Measurements from ENCODE around the gene OSBPL1A. TPM values are rescaled to one million over a fixed set of nuclear protein-coding genes. Genes with fewer than 3 reads are reported as not detected.

The OSBPL1A gene
- total and polyA plus RNA-seq, 2 of the 8 experiments (the other 6 are each of a cell fraction or from before 2014, with no cell fraction given), result 53.2 to 74.9 TPM

DNA sequence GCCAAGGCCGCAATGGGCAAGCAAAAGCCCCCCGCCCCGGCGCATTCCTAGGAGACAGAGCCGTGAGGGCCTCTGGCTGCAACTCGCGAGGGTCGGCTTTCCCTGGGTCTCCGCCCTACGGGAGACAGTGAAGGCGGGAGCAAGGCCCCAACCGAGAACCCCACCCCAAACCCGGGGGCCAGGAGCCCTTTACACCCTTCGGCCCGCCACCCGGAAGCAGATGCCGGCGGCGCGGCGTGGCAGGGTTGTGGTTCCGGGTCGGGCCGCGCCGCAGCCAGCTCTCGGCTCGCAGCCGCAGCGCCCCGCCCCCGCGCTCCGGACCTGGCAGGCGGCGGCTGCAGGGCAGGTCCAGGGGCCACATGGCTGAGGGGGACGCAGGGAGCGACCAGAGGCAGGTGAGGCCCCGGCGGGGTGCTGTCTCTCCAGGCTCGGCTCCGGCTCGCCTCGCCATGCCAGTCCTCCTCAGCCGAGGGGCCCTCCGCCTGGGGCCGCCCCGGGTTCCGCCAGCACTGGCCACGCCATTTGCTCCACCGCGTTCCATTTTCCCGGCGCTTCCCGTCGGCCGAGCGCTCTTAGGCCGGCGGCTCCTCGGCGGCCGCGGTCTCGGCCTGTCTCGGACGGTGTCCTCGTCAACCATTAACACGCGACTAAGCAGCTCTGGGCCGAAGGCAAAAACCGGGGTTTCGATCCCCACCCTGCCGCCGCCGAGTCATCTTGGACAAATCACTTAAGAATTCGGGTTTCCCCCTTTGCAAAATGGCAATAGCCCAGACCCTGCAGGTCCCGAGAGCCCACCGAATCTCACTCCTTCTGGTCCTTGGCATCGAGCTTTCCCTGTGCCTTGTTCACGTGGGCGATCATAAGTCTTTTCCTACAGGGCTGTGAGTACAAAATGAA, 29.0 kb upstream of the OSBPL1A start, which contains the start of gene IMPACT:
Gene IMPACT (plus strand): TSS at position 273 of the 897 bp plus-strand sequence. CDS start 87 bp downstream, at position 360.
- no peaks in the 10 kb centered on the region for H3K9me3 ChIP-seq (ENCODE audit: insufficient read depth in 2 of 2, low read depth in 1 of 2, low read length in 1 of 2)
- no peak within 1 kb of the TSS for H2BK15ac ChIP-seq (ENCODE audit: low read length)
- ChIA-PET POLR2A (ENCODE audit: partially characterized antibody) (interaction anchor here (0.6 to 2.9 kb wide), 26 partner anchors 9 to 326 kb away, joined by 3 to 18 read pairs (median 4); partner anchors contain the start of genes CABYR and OSBPL1A), CTCF (ENCODE audit: partially characterized antibody) (interaction anchor here (1.0 to 1.4 kb wide), 2 partner anchors 67 to 132 kb away, joined by 3 to 5 read pairs; no protein-coding TSS in a partner anchor)
- H3K4me2 ChIP-seq (ENCODE audit: insufficient read depth in 1 of 2, low read depth in 2 of 2, low read length in 2 of 2), result peak within 1 kb of the TSS; percentile 76 to 87
- no peak within 1 kb of the TSS for H2AK5ac ChIP-seq (ENCODE audit: low read depth, low read length)
- H4K8ac ChIP-seq (ENCODE audit: extremely low read depth, insufficient read depth, low read length), result peak within 1 kb of the TSS; percentile 98
- H3K23ac ChIP-seq (ENCODE audit: insufficient read length), result no peak within 1 kb of the TSS
- H2BK12ac ChIP-seq (ENCODE audit: low read depth, low read length), result no peak within 1 kb of the TSS
- H3K23me2 ChIP-seq (ENCODE audit: low read depth, low read length), result peaks cover 3% of the 10 kb centered on the region; the same call in 1 of the 2 replicates
- H3K14ac ChIP-seq (ENCODE audit: insufficient read length), result no peak within 1 kb of the TSS
- H2AFZ ChIP-seq (ENCODE audit: low read length), result peak within 1 kb of the TSS; percentile 27; the same call in 1 of the 2 replicates
- FAIRE-seq (no peak), DNase-seq (ENCODE audit: low read depth in 1 of 2, low spot score in 2 of 2) (peak; percentile 81 to 95)
- no peaks in the 10 kb centered on the region for H4K20me1 ChIP-seq (replicated peaks in 1 of 2; ENCODE audit: control insufficient read depth in 1 of 2, insufficient read depth in 2 of 2, low read length in 2 of 2)
- H3K9ac ChIP-seq (replicated peaks in 1 of 4; ENCODE audit: extremely low read depth in 1 of 4, low read depth in 3 of 4, low read length in 3 of 4), result peak within 1 kb of the TSS; percentile 86 to 96 (median 94)
- H3K27me3 ChIP-seq (replicated peaks in 1 of 4; ENCODE audit: control insufficient read depth in 3 of 4, extremely low read depth in 1 of 4, insufficient read depth in 3 of 4, low read length in 3 of 4), result no peaks in the 10 kb centered on the region
- no peak within 1 kb of the TSS for H2BK20ac ChIP-seq (ENCODE audit: low read length)
- H3K4me1 ChIP-seq (replicated peaks in 1 of 4; ENCODE audit: control insufficient read depth in 3 of 4, insufficient read depth in 4 of 4, low read length in 3 of 4), result peaks cover 0 to 6% (median 1%) of the 10 kb centered on the region in 4 experiments; a peak in 2 of 7 replicates
- H3K4ac ChIP-seq (replicated peaks; ENCODE audit: insufficient read length, low read depth, low read length), result peak within 1 kb of the TSS; percentile 74
- H3K18ac ChIP-seq (ENCODE audit: extremely low read depth, low read length), result peak within 1 kb of the TSS; percentile 89
- 1% methylated on average over 63 of the region's 82 CpGs; no CpG with 5 or more reads in 1 of the 2 experiments for WGBS, 2 experiments (ENCODE audit: extremely low coverage in 1 of 2, insufficient coverage in 1 of 2, insufficient read length in 1 of 2, insufficient replicate concordance in 2 of 2, low coverage in 1 of 2, low lambda C conversion rate in 2 of 2, missing lambda C conversion rate in 1 of 2)
- H3K56ac ChIP-seq (replicated peaks; ENCODE audit: insufficient read length, low read depth, low read length), result peak within 1 kb of the TSS; percentile 92
- H2BK5ac ChIP-seq (ENCODE audit: low read depth, low read length), result peak within 1 kb of the TSS; percentile 93
- no peaks in the 10 kb centered on the region for H3K79me1 ChIP-seq (ENCODE audit: low read depth, low read length)
- peak within 1 kb of the TSS; percentile 98 for H4K5ac ChIP-seq (ENCODE audit: insufficient read length, low read depth, low read length)
- H3K27ac ChIP-seq (ENCODE audit: low read depth, low read length), result peak within 1 kb of the TSS; percentile 90
- H3K79me2 ChIP-seq (ENCODE audit: control insufficient read depth in 1 of 2, insufficient read depth in 2 of 2, low read length in 2 of 2), result peaks cover 0 to 18% of the 10 kb centered on the region in 2 experiments; a peak in 2 of 4 replicates
- peak within 1 kb of the TSS; percentile 31 for H2BK120ac ChIP-seq (replicated peaks; ENCODE audit: low read depth, low read length)
- peak within 1 kb of the TSS; percentile 83 to 94 (median 84) for H3K4me3 ChIP-seq (ENCODE audit: extremely low read depth in 1 of 4, insufficient read depth in 2 of 4, low read depth in 3 of 4, low read length in 4 of 4)
- H3K36me3 ChIP-seq (ENCODE audit: control insufficient read depth in 2 of 4, insufficient read depth in 4 of 4, low read length in 3 of 4), result peaks cover 0 to 19% (median 5%) of the 10 kb centered on the region in 4 experiments; a peak in 3 of 8 replicates
- H4K91ac ChIP-seq (replicated peaks; ENCODE audit: insufficient read length, low read length), result peak within 1 kb of the TSS; percentile 72
- TF ChIP-seq KDM4A (IDR thresholded peaks at IDR 0.05; ENCODE audit: low read depth, low read length, severe bottlenecking) (peak; percentile 59), CHD2 (IDR thresholded peaks at IDR 0.05; ENCODE audit: low read length) (peak; percentile 83), FOSL1 (IDR thresholded peaks at IDR 0.05; ENCODE audit: insufficient read depth, low read depth, low read length) (no peak), EP300 (IDR thresholded peaks at IDR 0.05; ENCODE audit: borderline replicate concordance in 1 of 2, low read depth in 2 of 2, low read length in 2 of 2) (peak in 1 of 2 experiments; percentile 84; a peak in 1 of 3 replicates), SIN3A (conservative IDR thresholded peaks at IDR 0.05 in 1 of 2, IDR thresholded peaks at IDR 0.05 in 1 of 2; ENCODE audit: low read depth in 1 of 2, low read length in 2 of 2) (peak; percentile 32 to 81; a peak in 1 of 4 replicates), TAF7 (optimal IDR thresholded peaks at IDR 0.05; ENCODE audit: borderline replicate concordance, low read depth, low read length) (peak; percentile 91), SRF (IDR thresholded peaks at IDR 0.05; ENCODE audit: low read depth, low read length) (peak; percentile 51), RBBP5 (IDR thresholded peaks at IDR 0.05; ENCODE audit: borderline replicate concordance, low read depth, low read length) (peak; percentile 97), CBX5 (IDR thresholded peaks at IDR 0.05; ENCODE audit: low read depth, low read length) (no peak), EGR1 (IDR thresholded peaks at IDR 0.05; ENCODE audit: borderline replicate concordance, low read depth, low read length) (peak; percentile 92)
